Activated CD4-positive, alpha-beta T cell treated with anti-CD3 and anti-CD28 coated beads, Interleukin-2, Interleukin-4, amounts not matched to agents 100 ng/mL and 50 ng/mL, durations not matched to agents 16 hours and 8 hours (primary cell): ENCODE measurements around the gene NUTM1.
"Not testable (repeated sequence)": the region's sequence is repeated elsewhere in the genome, so short reads cannot be mapped to it uniquely, and the experiment has no call there.

Experiments used
- DNase-seq: peaks from one replicate; pipeline ENCODE4 v3.0.0-alpha.2; 2020; ENCODE audit warnings: low spot score

Gene NUTM1

DNA sequence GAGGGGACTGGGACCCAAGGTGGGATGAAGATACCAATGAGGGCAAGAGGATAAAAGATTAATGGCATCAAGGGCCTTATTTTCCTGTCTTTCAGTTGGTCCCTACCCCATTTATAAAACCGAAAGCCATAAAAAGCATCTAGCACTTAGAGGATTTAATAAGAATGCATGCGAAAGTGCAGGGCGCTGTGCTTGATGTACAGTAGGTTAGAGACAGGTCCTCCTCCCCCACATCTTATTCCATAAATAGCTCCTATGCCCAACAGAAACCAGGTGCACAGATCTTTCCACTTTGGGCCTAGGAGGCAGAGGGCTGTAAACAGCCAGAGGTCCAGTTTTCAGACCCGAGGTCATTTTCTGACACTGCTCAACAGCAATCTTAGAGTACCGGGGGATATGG is 22.7 kb downstream of the NUTM1 start:
- DNase-seq = no peak

DNA sequence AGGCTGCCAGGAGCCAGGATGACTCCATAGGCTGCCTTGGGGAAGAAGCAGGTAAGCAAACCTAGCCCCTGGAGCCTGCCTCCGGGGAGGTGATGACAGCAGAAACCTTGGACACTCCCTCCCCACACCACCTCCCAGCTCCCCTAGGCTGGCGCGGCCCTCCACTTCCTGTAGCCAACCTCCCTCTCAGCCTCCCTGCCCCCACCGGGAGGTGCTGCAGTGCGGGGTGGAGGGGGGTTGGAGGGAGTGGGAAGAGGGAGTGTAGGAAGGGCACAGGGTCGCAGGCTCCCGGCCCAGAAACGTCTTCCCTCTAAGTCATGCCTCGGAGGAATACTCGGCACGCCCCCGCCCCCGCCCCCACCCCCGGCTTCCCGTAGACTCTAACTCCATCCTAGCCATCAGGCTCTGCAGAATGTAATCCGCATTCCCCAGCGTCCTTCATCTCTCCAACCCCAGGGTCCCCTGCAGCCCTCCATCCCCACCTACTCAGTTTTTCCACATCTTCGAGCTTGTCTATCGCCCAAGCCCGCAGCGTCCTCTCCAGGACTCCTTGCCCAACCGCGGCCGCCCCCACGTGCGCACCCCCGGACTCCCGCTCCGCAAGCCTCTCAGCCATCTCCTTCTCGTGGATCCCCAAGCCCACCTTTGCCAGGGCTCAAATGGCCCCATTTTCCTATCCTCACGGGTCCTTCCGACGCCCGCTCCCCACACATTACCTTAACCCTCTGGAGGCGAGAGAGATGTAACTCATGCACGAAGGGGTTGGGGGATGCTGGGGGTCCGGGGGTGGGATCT is 23.4 kb downstream of the NUTM1 start:
- peak; percentile 65 for DNase-seq

DNA sequence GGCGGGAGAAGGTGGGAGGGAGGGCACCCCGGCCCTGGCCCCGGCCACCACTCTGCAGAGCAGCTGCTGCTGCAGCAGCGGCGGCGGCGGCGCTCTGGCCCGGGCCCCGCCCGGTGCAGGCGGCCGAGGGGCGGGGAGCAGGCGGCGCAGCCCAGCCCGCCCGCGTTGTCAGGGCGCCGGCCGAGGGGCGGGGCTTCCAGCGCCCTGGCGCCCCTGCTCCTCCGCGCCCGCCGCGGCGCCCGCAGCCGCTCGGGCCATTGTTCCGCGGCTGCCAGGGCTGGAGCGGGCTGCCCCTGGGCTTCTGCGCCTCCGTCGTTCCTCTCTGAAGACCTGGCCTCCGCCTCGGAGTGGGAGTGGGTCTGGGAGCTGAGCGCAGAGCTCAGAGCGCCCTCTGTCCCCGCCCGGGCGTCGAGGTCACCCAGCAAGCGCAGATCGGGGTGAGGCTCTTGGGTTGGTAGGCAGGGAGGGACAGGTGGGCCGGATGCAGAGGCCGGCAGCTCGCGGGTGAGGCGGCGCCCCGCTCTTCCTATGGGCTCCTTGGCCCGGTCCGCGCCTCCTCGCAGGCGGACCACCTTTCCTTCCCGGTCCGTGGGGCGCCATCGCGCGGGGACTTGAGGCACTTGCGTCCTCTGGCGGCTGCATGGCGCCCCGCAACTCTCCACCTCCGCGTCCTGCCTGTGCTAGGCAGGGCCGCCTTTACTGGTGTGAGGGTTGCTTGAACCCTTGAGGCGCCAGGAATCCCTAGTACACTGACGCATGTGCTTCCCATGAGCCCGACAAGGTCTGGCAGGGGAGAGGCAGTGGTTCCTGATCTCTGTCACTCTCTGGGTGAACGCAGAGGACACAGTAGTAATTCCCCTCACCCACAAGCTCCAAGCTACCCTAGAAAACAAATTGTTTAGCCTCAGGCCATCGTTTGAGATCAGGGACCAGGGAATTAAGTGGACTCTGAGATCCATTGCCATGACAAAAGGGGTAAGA is 24.3 kb downstream of the NUTM1 start, which contains the start of gene LPCAT4:
Gene LPCAT4, minus strand, starts transcription at position 96 of the 981 bp plus-strand sequence. CDS start 96 bp downstream, outside the sequence.
- DNase-seq = peak; percentile 91

DNA sequence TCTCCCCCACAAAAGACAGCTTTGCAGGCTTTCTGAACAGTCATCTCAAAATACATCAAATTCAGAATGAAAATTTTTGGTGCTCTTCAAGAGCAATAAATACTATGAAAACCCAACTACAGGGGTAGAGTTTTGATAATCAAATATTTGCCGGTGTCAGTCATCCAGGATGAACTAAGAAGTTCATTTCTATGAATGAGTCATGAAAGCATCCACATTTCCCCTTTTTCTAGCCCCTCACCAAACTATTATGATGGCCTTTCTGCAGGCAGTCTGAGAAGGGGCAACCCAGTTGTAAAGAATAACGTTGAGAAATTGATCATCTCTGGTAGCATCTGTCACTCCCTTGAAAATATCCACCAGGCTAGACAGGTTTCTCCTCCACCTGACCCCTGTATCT is 27.0 kb downstream of the NUTM1 start:
- DNase-seq = peak; percentile 33

DNA sequence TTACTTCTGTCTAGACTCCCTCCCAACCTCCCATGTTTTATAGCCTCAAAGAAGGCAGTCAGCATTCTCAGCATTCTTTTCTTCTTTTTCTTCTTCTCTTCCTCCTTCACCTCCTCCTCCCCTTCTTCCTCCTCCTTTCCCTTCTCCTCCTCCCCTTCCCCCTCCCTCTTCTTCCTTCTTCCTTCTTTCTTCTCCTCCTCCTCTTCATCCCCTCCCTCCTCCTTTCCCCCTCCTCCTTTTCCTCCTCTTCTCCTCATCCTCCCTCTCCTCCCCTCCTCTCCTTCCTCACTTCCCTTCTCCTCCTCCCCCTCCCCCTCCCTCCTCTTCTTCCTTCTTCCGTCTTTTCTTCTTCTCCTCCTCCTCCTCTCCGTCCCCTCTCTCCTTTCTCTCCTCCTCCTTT is 27.5 kb downstream of the NUTM1 start:
- no peak for DNase-seq

DNA sequence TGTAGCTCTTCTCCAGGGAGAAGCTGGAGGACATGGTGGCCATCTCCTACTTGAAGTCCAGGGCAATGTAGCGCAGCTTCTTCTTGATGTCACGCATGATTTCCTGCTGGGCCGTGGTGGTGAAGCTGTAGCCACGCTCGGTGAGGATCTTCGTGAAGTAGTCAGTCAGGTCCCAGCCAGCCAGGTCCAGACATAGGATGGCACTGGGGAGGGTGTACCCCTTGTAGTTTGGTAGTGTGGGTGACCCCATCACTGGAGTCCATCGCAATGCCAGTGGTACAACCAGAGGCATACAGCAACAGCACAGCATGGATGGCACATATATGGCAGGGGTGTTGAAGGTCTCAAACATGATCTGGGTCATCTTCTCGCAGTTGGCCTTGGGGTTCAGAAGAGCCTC is 30.8 kb downstream of the NUTM1 start:
- DNase-seq = no peak

DNA sequence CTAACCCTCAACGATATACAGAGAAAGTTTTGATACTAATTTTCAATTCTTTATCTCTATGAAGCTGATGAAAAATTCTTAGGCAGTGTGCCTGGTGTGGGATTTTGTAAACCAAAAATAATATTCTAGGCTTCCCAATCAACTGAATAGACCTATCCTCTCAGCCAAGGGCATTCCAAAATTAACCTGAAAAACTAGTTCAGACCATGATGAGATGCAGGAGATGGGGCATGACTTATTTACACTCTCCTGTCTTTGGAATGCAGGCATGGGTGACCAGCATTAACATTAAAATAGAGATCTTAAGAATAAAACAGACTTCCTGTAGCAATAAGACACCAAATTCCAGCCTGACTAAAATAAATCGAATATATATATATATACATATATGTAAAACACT is 31.7 kb downstream of the NUTM1 start:
- no peak for DNase-seq

DNA sequence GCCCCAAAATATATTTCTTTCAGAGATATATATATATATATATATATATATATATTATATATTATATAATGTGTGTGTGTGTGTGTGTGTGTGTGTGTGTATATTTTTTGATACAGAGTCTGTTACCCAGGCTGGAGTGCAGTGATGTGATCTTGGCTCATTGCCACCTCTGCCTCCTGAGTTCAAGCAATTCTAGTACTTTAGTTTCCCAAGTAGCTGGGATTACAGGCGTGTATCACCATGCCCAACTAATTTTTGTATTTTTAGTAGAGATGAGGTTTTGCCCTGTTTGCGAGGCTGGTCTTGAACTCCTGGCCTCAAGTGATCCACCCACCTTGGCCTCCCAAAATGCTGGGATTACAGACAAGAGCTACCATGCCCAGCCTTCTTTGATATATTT is 32.4 kb downstream of the NUTM1 start:
- not testable (repeated sequence) for DNase-seq

DNA sequence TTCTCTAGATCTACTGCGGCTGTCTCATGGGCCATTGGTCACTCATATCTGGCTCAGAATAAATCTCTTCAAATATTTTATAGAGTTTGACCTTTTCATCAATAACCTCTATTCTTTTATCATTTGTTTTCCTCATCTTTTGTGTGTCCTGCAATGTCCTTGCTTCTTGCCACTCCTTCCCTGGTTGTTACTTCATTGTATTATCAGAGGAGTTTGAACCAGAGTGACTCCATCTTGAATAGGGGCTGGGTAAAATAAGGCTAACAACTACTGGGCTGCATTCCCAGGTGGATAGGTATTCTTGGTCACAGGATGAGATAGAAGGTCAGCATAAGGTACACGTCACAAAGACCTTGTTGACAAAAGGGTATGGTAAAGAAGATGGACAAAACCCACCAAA is 33.7 kb downstream of the NUTM1 start:
- no peak for DNase-seq

DNA sequence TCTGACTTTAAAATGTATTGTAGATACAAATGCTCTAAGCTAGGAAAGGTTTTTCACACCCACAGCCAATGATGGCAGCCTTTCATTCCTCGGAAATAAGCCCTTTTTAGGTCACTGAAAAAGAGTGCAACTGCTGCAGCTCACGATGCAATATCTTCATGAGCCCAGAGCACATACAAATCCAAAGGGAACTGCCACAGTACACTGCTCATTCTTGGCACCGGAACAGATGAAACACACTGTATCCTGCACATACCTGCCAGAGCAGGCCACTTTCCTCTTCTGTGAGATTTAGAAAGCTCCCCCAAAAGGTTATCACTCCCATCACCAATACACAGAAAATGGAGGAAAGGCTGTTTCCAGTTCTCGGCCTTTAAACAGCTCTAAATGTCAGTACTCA is 37.4 kb downstream of the NUTM1 start:
- DNase-seq = not testable (repeated sequence)

DNA sequence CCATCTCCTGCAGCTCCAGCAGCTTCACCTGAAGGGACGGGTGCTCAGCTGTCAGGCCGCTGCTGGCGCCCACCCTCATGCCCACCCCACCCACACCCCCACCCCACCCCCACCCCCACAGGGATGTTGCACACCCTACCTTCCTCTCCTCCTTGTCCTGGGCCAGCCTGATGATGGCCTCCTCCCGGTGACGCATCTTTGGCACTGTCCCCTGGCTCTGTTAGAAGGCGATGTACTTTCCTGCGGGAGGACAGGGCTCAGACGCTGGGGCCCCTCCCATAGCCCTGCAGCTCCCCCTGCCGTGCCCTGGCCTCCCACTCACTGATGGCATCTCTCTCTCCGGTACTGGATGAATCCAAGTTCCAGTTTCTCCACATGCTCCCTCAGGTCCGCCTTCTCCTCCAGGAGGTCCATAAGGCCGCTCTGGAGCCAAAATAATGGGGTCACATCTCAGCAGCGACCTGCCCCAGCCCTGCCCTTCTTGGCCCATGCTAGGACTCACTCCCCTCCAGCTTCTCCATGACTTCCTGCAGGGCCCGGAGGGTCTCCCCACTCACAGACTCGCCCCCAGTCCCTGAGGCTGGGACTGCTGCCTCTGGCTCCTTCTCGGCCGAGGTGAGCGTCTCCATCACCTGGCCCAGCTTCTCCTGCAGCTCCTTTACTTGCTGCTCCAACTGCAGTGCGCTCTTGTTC is 38.9 kb downstream of the NUTM1 start:
- DNase-seq = not testable (repeated sequence)

DNA sequence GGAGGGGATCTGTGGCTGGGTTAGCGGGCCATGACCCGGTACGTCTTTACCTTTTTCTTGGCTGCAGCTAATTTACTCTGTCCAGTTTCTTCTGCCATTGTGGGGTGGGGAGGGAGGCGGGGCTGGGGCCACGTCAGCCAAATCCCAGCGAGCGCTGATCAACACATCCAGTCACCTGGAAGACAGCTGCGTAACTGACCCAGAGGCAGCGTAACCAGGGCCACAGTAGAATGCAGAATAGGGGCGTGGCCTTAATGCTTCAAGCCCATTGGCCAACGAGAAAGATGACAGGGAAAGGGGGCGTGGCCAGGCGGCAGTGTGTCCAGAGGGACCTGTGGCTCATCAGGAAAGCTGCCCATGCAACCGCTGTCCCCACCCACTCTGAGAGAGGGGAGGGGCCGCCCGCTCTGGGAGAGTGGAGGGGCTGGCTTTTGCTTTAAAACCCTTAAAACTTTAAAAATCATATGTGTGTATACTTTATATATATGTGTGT is 46.5 kb downstream of the NUTM1 start:
- DNase-seq = not testable (repeated sequence)

DNA sequence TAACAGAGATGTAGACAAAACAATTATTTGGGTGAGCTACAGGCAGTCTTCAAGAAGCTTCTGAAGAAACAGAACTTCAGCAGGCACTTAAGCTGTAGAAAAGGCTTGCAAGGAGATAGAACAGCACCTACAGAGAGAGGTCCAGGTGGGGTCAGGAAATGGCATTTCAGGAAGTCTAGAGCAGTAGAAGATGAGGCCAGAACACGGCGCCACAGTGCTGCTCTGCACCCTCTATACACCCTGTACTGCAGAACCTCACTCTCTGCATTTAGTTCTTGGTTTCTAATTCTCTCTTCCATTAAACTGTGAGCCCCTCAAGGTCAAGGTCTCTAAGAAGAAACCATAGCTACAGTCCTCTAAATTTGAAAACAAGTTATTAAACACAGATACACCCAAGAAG is 49.9 kb downstream of the NUTM1 start:
- not testable (repeated sequence) for DNase-seq

DNA sequence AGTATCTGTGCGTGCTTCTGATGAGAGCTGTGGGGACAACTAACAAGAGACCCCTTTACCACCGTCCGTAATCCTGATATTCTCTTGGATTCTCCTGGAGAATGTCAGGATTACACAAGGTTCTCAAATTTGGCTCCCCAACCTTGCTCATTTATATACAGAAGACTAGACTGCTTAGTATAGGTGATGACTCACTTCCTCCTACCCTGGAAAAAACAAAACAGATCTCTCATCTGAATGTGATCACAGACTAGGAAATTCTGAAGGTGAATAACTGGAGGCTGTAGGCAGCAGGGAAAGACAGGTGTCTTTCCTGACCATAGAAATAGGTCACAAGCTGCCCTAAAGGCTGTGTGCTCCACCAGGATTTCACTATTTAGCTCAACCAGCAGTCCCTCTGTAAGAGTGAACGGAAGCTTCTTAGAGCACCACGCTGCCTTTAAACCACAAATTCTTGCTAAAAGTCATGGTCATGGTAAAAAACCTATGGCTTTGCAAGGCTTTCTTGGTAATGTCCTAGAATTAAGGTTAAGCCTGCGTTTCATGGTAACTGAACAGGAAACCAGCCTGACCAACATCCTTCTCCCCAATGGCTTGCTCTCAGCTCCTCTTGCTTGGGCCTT is 54.6 kb downstream of the NUTM1 start:
- DNase-seq = peak; percentile 71

DNA sequence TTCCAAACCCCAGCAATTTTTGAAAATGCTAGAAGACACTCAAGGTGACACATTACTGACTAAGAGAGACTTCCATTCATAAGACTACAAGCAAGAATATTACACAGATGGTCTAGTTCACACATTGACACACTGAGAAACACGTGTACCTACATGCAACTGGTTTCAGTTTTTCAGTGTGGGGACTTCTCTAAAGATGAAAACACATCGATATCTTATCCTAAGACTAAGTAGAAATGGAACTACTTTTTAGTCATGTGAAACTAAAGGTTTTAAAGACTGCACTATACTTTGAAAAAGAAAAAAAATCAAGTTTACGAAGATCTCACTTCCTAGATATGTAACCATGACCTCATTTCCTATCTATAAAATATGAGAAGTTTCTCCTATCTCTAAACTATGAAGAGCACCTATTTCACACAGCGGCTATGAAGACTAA is 60.1 kb downstream of the NUTM1 start:
- not testable (repeated sequence) for DNase-seq

DNA sequence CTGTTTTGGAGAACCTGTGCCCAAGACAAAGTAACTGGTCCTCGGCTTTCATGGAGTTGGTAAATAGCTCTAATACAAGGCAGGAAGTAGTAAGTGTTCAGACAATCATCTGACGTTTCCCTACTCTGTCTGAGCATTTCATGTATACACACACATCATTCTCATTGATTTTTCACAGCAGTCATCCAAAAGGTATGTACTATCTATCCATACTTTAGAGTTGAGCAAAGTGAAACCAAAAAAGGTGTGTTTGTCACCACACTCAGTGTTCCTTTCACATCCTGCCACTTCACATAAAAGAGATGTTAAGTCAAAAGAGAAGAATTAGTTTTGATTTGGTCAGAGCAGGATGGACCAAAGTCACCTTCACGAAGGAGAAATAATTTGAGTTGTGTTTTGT is 60.8 kb downstream of the NUTM1 start:
- not testable (repeated sequence) for DNase-seq
